Stimulated activated CD8-positive, alpha-beta memory T cell treated with anti-CD3 and anti-CD28 coated beads, Interleukin-12 subunit alpha, Interleukin-12 subunit beta, amount 100 ng/mL, for 24 hours (primary cell): ENCODE data around the gene GALNT14.

Source experiments
- DNase-seq: peaks from one replicate; pipeline ENCODE4 v3.0.0-alpha.2; 2020; ENCODE audit errors: extremely low read depth

GALNT14 gene

DNA sequence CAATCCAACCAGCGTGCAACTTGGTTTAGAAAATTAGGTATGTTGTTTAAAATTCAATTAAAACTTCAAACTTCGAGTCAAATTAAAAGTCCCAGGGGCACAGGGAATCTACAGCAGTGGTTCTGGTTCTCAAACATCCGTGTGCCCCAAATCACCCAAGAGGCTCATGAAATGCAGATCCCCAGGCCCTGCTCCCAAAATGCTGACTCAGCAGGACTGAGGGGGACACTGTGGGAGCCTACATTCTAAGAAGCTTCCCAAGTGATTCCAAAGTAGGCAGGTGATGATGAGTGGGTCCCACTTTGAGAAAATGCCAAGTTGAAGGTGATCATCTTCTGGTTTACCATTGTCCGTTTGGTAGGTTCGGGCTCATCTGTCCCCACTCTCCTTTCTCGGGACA lies 82.3 kb downstream of the GALNT14 start:
- DNase-seq: no peak

DNA sequence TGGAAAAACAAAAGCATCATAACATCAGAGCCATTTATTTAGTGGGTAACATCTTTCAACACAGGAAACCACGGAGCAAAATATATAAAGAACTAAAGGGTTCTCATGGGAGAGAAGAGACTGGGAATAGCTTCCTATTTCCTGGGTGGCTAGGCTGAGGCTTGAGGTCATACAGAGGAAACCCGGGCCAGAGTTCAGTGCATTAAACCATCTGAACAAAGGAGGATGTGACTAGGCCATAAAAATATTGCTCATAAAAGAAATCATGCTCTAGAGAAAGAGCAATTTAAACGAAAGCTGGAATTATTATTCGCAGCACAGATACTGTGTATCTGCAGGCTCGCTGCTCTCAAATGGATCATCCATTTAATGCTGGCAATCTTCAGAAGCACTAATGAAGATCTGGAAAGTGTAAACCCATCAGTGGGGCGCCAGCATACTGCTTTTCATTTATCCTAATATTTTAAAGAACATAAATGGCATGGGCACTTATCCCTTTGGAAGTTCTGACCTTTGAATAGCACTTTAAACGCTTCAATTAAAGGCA lies 83.3 kb downstream of the GALNT14 start:
- no peak for DNase-seq

- no peak for DNase-seq
Measured at GRCh38 chr2:31053929-31054782, 84.1 kb downstream of the GALNT14 start.

- no peak for DNase-seq
Measured at GRCh38 chr2:31052284-31052683, 86.0 kb downstream of the GALNT14 start.

- no peak for DNase-seq
Measured at GRCh38 chr2:31051258-31052140, 86.7 kb downstream of the GALNT14 start.

- DNase-seq: no peak
Measured at GRCh38 chr2:31049916-31050588, 88.2 kb downstream of the GALNT14 start.

- DNase-seq: no peak
Measured at GRCh38 chr2:31049264-31049663, 89.0 kb downstream of the GALNT14 start.

- DNase-seq: no peak
Measured at GRCh38 chr2:31047599-31047998, 90.6 kb downstream of the GALNT14 start.

- DNase-seq: no peak
Measured at GRCh38 chr2:31038385-31038784, 99.9 kb downstream of the GALNT14 start.

- no peak for DNase-seq
Measured at GRCh38 chr2:31037058-31037457, 101.2 kb downstream of the GALNT14 start.

DNA sequence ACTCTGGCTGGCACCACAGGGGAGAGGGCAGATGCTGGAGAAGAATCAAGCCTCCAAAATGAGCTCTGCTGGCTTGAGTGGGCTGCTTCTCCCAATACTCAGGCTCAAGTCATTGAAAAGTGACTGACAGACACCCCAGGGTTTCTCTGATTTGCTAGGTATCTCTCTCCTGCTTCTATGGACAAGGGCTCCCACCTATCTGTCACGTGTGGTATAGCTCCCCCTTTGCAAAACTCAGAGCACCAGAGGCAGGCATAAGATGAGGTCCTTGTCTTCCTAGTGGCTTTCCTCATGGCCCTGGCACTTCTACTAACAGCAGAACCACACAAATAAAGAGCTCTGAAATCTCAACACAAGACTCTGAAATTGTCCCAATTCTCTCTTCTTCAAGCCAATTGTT lies 105.2 kb downstream of the GALNT14 start:
- no peak for DNase-seq

DNA sequence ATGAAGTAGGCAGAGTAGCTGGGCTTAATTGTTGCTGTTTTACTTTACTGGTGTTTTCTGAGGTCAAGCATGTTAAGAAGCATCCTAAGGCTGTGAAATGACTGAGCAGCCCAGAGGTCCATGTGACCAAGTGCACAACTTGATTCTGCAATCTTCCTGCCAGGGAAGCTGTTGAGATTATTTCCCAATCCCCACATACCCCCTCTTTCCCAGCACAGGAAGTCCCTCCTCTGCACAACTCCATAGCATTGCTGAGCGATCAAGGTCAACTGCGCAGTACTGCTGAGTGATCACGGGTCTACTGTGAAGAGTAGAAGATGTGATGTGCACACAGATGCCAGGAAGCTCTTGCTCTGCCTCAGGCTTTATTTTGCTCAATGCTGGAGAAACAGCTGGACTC lies 105.8 kb downstream of the GALNT14 start:
- DNase-seq: no peak

GRCh38 chr2:31031132-31031706 lies 107.0 kb downstream of the GALNT14 start:
- no peak for DNase-seq

DNA sequence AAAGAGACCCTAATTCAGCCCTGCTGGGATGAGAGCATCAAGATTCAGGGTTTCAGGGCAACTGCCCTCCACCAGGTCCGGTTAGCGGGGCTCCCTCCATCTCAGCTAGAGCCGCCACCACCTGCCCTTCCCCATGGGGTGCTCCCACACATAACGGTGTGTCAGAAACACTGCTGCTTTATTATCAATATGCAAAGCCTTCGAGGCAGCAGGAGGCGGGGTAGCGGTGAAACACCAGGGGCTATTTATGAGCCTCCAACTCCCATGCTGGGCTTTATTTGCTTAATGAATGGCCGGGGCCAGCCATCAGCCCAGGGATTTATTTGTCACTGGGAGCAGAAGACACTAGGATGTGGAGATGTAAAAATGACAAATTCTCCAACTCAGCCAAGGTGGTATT lies 109.8 kb downstream of the GALNT14 start:
- DNase-seq: no peak

GRCh38 chr2:31027549-31027948 lies 110.7 kb downstream of the GALNT14 start:
- no peak for DNase-seq

GRCh38 chr2:31023541-31023940 lies 114.7 kb downstream of the GALNT14 start:
- DNase-seq: no peak

GRCh38 chr2:31020713-31021112 lies 117.5 kb downstream of the GALNT14 start:
- no peak for DNase-seq

- no peak for DNase-seq
Measured at GRCh38 chr2:31018280-31018679, 120.0 kb downstream of the GALNT14 start.

- DNase-seq: no peak
Measured at GRCh38 chr2:31016648-31017047, 121.6 kb downstream of the GALNT14 start.

DNA sequence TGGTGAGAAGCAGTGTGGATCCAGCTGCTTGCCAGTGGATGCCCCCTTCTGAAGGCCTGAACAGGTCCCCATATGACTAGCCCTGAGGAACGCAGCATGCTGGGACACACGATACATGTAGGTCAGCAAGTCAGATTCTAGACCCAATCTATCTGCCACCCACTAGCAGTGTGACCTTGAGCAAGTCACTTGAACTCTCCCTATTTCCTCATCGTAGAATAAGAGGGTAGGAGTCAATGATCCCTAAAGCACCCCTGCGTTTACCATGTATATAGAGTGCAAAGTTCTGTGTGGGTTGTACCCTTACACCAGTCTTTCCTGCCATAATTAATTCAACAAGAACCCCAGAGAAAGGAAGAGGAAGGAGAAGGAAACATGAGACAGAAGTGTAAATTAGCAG lies 123.7 kb downstream of the GALNT14 start:
- DNase-seq: no peak

DNA sequence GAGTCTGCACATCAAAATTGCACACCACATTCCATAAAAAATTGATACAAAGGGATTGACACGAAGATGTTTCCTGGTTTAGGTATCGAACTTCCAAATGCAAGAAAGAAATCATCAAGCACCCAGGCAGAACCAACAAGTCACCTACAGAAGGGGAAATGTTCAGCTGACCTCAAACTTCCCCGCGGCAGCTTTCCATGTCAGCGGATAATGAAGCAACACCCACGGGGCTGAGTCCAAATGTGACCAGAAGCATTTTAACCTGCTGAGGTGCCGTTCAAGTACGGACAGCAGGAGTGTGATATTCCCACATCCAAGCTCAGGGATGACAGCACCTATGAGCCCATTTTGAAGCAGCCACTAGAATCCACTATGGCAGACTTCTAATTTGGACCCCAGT lies 124.9 kb downstream of the GALNT14 start:
- no peak for DNase-seq

- DNase-seq: no peak
Measured at GRCh38 chr2:31012406-31012805, 125.8 kb downstream of the GALNT14 start.
